HL-60 (cell line): Measurements from ENCODE around the gene FXR1.
A peak's percentile ranks its signal among the peaks of the same experiment; 100 is the strongest.

ENCODE experiments used
- DNase-seq, 2 experiments: peaks; one replicate each; pipeline ENCODE4 v3.0.0-alpha.2; 2010 to 2020; ENCODE audit warnings: low read depth in 1 of 2, low spot score in 1 of 2
- H3K27ac ChIP-seq: fragments of 250-450 bp; sonication (Bioruptor Pico); replicated peaks from 2 replicates; pipeline ENCODE4 v1.5.1; 2020; ENCODE audit warnings: mild to moderate bottlenecking, moderate library complexity
- H3K27me3 ChIP-seq: fragments of 250-450 bp; sonication (Bioruptor Pico); 2 replicates; pipeline ENCODE4 v1.5.1; 2021; ENCODE audit warnings: mild to moderate bottlenecking, moderate library complexity; ENCODE audit not compliant: insufficient read depth, poor library complexity, severe bottlenecking
- H3K4me3 ChIP-seq: replicated peaks from 2 replicates; pipeline ENCODE4 v1.5.1; 2011; ENCODE audit warnings: mild to moderate bottlenecking, control low read depth, low read length; ENCODE audit not compliant: insufficient read depth
- GABPA ChIP-seq: IDR thresholded peaks from 2 replicates; pipeline ENCODE4 v1.6.1; 2012; ENCODE audit warnings: low read depth
- POLR2AphosphoS5 ChIP-seq: IDR thresholded peaks from 2 replicates; pipeline ENCODE4 v1.6.1; 2012; ENCODE audit warnings: low read depth
- SPI1 ChIP-seq: IDR thresholded peaks from 2 replicates; pipeline ENCODE4 v1.6.1; 2012; ENCODE audit warnings: low read depth, mild to moderate bottlenecking, borderline replicate concordance
- TF ChIP-seq, protein P1 (sequence below): IDR thresholded peaks from 2 replicates; pipeline ENCODE4 v1.6.1; 2012; ENCODE audit warnings: low read depth; ENCODE audit not compliant: insufficient replicate concordance
- TF ChIP-seq, protein P2 (sequence below): IDR thresholded peaks from one replicate; pipeline ENCODE4 v1.5.1; 2011; ENCODE audit warnings: low read length, control low read depth, inconsistent platforms; ENCODE audit not compliant: insufficient read depth

The FXR1 gene

DNA sequence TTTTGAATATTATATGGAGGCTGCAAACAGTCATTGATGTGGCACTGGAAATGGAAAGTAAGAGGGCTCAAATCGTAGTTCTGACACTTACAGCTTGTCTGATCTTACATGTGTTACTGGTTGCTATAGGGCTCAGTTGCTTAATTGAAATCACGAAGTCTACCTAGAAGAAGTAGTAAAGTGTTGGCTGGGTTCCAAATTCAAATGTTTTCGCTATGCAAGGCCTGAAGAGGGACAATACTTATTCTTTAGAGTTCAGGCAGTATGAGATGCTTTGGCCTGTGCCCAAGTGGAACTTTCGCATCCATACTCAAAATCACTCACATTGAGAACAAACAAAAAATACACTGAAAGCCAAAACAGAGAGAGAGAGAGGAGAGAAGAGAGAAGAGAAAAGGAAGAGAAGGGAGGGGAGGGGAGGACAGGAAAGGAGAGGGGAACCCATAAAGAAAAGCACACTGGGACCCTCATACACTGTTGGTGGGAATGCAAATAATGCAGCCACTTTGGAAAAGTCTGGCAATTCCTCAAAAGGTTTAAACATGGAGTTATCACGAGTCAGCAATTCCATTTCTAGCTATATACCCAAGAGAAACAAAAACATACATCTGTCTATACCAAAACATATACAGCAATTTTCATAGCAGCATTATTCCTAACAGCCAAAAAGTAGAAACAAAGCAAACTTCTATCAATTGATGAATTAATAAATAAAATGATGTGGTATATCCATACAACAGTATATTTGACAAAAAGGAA lies 2.9 kb upstream of the FXR1 start:
- DNase-seq: no peak
- Histone ChIP-seq H3K27ac (no peak overlapping the region), H3K27me3 (no peaks in the 10 kb centered on the region), H3K4me3 (no peak overlapping the region)
- no peak for TF ChIP-seq SPI1
- TF ChIP-seq, protein P1, sequence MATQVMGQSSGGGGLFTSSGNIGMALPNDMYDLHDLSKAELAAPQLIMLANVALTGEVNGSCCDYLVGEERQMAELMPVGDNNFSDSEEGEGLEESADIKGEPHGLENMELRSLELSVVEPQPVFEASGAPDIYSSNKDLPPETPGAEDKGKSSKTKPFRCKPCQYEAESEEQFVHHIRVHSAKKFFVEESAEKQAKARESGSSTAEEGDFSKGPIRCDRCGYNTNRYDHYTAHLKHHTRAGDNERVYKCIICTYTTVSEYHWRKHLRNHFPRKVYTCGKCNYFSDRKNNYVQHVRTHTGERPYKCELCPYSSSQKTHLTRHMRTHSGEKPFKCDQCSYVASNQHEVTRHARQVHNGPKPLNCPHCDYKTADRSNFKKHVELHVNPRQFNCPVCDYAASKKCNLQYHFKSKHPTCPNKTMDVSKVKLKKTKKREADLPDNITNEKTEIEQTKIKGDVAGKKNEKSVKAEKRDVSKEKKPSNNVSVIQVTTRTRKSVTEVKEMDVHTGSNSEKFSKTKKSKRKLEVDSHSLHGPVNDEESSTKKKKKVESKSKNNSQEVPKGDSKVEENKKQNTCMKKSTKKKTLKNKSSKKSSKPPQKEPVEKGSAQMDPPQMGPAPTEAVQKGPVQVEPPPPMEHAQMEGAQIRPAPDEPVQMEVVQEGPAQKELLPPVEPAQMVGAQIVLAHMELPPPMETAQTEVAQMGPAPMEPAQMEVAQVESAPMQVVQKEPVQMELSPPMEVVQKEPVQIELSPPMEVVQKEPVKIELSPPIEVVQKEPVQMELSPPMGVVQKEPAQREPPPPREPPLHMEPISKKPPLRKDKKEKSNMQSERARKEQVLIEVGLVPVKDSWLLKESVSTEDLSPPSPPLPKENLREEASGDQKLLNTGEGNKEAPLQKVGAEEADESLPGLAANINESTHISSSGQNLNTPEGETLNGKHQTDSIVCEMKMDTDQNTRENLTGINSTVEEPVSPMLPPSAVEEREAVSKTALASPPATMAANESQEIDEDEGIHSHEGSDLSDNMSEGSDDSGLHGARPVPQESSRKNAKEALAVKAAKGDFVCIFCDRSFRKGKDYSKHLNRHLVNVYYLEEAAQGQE: no peak
- no peak for TF ChIP-seq GABPA
- TF ChIP-seq, protein P2, sequence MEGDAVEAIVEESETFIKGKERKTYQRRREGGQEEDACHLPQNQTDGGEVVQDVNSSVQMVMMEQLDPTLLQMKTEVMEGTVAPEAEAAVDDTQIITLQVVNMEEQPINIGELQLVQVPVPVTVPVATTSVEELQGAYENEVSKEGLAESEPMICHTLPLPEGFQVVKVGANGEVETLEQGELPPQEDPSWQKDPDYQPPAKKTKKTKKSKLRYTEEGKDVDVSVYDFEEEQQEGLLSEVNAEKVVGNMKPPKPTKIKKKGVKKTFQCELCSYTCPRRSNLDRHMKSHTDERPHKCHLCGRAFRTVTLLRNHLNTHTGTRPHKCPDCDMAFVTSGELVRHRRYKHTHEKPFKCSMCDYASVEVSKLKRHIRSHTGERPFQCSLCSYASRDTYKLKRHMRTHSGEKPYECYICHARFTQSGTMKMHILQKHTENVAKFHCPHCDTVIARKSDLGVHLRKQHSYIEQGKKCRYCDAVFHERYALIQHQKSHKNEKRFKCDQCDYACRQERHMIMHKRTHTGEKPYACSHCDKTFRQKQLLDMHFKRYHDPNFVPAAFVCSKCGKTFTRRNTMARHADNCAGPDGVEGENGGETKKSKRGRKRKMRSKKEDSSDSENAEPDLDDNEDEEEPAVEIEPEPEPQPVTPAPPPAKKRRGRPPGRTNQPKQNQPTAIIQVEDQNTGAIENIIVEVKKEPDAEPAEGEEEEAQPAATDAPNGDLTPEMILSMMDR: no peak
- TF ChIP-seq POLR2AphosphoS5: no peak

DNA sequence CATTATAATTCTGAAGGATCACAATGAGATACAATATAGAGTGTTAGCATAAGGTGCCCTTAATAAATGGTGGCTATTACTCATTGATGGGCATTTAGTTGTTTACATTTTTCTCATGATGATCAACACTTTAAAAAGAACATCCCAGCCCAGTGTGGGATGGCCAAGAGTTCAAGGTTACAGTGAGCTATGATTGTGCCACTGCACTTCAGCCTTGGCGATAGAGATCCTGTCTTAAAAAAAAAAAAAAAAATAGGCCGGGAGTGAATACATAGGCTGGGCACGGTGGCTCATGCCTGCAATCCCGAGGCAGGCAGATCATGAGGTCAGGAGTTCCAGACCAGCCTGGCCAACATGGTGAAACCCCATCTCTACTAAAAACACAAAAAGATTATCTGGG lies 1.6 kb upstream of the FXR1 start:
- H3K27ac ChIP-seq: no peak overlapping the region
- no peak for DNase-seq
- H3K4me3 ChIP-seq: no peak overlapping the region
- no peak for TF ChIP-seq POLR2AphosphoS5
- TF ChIP-seq, protein P1: no peak
- TF ChIP-seq, protein P2: no peak
- H3K27me3 ChIP-seq: no peaks in the 10 kb centered on the region

DNA sequence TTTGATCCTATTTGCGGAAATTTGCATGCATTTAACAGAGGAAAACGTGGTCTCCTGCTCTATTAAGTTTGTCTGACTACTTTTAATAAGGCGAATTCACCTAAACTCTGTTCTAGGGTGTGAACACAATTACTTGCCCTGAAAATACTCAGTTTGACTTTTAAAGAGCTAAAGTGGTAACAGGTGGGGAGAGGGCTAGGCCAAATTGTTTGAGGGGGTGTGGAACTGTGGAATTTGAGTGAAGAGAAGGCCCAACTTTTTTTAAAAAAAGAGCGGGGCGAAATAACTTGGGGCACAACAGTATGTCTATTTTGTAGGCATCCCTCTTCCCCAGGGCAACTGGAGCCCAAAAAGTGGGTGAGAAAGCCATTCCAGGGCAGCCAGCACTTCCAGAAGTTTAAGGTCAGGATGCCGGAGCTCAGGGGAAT lies 580 bp upstream of the FXR1 start:
- TF ChIP-seq POLR2AphosphoS5 (no peak), GABPA (no peak), SPI1 (no peak)
- TF ChIP-seq, protein P1: no peak
- TF ChIP-seq, protein P2: no peak
- Histone ChIP-seq H3K4me3 (peak overlapping the region; percentile 80), H3K27me3 (no peaks in the 10 kb centered on the region), H3K27ac (peak overlapping the region; percentile 99)
- DNase-seq: no peak
